T-helper 2 cell treated with Interferon-gamma antibody and Interleukin-4, amounts not matched to agents 100 ng/mL and 5 ng/mL, for 36 hours (primary cell): ENCODE measurements around the gene SNX6. TPM values are rescaled to one million over a fixed set of nuclear protein-coding genes. Genes with fewer than 3 reads are reported as not detected.

ENCODE experiments used
- intact Hi-C: fragments of 100-400 bp; cut with micrococcal nuclease; formaldehyde crosslinking; loops from one replicate; pipeline ENCODE4 v1.15.1; 2023
- total RNA-seq: library from RNA; stranded (reverse); gene quantifications from 2 replicates; pipeline ENCODE4 v1.2.3, GENCODE V29; 2022

SNX6 gene
- total RNA-seq, 1 donor from 2014 or later, result 73.4 TPM

- intact Hi-C loops, result no loop called here
Measured at GRCh38 chr14:34640826-34641225, 10.9 kb upstream of the SNX6 start.

- intact Hi-C loops, result loop anchor here (5.0 kb wide), 2 partner anchors 97 to 172 kb away; partner anchors contain the start of genes EAPP and SPTSSA
Measured at GRCh38 chr14:34634360-34634771, 4.4 kb upstream of the SNX6 start.

GRCh38 chr14:34633742-34634141 is 3.8 kb upstream of the SNX6 start:
- intact Hi-C loops, result loop anchor here (5.0 kb wide), 2 partner anchors 96 to 171 kb away; partner anchors contain the start of genes EAPP and SPTSSA

GRCh38 chr14:34632411-34632978 is 2.5 kb upstream of the SNX6 start:
- intact Hi-C loops, result loop anchor here (5.0 kb wide), 2 partner anchors 95 to 170 kb away; partner anchors contain the start of genes EAPP and SPTSSA

- intact Hi-C loops, result loop anchor here (1.0 kb wide), 1 partner anchor 493 kb away; the partner anchor contains the start of gene PRORP
Measured at GRCh38 chr14:34629344-34629656, 648 bp downstream of the SNX6 start.

DNA sequence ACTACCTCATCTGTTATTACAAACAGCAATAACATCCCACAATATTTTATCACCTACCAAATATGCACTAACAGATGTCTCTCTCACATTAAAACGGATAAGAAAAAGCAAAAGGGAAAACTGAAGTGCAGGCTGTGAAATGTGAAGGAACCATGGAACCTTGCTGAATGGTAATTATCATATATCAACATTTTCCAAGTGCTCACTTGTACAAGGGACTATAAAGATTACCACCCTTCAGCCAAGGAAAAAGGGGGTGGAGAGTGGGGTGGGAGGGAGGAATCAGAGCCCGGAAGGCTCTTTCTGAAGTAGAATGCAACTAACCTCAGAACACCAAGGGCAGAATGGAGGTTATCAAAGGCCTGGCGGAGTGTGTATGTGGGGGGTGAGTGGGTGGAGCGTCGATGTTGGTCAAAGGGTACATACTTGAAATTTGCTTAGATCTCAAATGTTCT is 1.2 kb downstream of the SNX6 start:
- intact Hi-C loops, result loop anchor here (1.0 kb wide), 1 partner anchor 494 kb away; the partner anchor contains the start of gene PRORP

GRCh38 chr14:34623506-34623905 is 6.4 kb downstream of the SNX6 start:
- intact Hi-C loops, result no loop called here

DNA sequence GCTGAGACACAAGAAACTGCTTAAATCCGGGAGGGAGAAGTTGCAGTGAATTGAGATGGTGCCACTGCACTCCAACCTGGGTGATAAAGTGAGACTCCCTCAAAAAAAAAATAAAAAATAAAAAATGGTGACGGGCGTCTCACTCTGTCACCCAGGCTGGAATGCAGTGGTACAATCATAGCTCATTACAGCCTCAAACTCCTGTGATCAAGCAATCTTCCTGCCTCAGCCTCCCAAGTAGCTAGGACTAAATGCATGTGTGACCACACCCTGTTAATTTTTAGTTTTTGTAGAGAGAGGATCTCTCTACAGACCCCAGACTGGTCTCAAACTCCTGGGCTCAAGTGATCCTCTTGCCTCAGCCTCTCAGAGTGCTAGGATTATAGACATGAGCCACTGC is 9.1 kb downstream of the SNX6 start:
- intact Hi-C loops, result no loop called here

GRCh38 chr14:34620115-34620514 is 9.8 kb downstream of the SNX6 start:
- intact Hi-C loops, result no loop called here

DNA sequence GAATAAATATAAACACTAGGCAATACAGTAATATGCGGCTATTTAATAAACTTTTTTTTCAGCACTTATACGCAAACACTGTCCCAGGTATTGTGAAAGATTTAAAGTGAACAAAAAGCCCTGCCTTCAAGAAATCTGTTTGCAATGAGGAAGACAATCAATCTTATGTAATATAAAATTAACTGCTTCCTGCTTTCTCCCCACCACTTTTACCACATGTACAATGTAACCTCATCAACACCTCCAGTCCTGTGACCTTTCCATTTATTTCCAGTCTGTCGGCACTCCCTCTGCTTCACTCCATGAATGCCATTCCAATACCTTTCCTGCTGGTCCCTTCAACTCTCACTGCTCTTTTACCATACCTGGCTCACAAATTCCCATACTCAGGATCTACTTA is 10.5 kb downstream of the SNX6 start:
- intact Hi-C loops, result no loop called here

DNA sequence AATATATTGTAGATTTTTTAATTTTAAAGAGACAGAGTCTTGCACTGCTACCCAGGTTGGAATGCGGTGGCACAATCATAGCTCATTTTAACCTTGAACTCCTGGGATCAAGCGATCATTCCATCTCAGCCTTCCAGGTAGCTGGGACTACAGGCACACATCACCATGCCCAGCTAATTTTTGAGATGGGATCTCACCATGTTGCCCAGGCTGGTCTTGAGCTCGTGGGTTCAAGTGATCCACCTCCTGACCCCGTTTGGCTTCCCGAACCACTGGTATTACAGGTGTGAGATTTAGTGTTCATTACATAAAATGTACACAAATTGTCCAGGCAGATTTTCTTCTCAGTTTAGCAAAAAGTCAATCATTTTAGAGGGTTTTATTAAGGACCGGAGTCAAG is 13.6 kb downstream of the SNX6 start:
- intact Hi-C loops, result no loop called here

DNA sequence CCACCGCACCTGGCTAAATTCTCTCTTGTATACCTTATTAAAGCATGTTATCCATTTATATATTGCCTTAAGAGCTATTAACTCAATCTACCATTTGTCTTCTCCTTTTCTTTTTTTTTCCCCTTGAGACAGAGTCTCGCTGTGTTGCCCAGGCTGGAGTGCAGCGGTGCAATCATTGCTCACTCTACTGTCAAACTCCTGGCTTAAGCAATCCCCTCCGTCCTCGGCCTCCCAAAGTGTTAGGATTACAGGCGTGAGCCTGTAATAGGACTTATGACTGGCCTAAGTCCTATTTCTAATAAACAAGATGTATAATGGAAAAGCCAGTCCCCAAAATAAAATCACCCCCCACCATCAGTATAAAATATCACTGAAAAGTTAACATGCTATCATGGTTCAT is 14.4 kb downstream of the SNX6 start:
- intact Hi-C loops, result no loop called here

DNA sequence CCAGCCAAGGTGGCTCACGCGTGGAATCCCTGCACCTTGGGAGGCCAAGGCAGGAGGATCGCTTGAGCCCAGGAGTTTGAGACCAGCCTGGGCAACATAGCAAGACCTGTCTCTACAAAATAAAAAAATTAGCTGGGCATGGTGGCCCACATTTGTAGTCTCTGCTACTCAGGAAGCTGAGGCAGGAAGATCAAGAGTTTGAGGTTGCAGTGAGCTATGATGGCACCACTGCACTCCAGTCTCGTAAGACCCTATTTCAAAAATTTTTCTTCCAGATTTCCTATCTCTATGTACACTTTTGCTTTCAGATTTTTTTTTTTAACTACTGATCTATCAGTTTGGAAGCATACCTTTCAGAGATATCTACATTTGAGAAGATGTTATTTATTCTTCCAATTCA is 15.3 kb downstream of the SNX6 start:
- intact Hi-C loops, result no loop called here

- intact Hi-C loops, result no loop called here
Measured at GRCh38 chr14:34610101-34610500, 19.8 kb downstream of the SNX6 start.

- intact Hi-C loops, result no loop called here
Measured at GRCh38 chr14:34605461-34605860, 24.5 kb downstream of the SNX6 start.

GRCh38 chr14:34604995-34605394 is 25.0 kb downstream of the SNX6 start:
- intact Hi-C loops, result no loop called here

- intact Hi-C loops, result no loop called here
Measured at GRCh38 chr14:34596891-34597290, 33.1 kb downstream of the SNX6 start.

DNA sequence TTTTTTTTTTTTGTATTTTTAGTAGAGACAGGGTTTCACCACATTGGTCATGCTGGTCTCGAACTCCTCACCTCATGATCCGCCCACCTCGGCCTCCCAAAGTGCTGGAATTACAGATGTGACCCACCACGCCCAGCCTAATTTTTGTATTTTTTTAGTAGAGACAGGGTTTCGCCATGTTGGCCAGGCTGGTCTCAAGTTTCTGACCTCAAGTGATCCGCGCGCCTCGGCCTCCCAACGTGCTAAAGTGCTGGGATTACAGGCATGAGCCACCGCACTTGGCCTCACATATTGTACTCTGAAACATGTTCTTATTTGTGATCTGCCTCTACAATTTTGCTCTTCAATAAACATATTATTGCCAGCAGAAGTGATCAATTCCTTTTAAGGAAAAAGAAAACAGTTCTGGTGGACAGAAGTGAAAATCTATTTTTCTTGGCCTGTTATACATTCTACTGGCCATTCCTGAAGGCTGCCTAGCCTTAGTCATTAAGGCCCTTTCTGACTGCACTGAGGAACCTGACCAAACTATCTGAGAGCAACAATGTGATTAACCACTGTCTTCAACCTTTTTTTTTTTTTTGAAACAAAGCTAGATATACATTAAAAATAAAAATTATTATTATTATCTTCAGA is 36.1 kb downstream of the SNX6 start:
- intact Hi-C loops, result no loop called here

DNA sequence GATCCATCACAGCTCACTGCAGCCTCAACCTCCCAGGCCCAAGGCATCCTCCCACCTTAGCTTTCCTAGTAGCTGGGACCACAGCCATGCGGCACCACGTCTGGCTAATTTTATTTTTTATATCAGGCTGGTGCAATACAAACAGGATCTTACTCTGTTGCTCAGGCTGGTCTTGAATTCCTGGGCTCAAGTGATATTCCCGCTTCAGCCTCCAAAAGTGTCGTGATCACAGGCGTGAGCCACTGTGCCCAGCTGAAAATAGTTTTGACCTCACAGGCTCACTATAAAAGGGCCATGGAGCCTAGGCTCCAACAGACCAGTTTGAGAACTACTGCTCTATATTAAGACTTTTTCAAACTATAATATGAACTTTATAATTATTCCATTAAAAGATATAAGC is 37.3 kb downstream of the SNX6 start:
- intact Hi-C loops, result no loop called here

- intact Hi-C loops, result no loop called here
Measured at GRCh38 chr14:34583525-34583924, 46.4 kb downstream of the SNX6 start.

- intact Hi-C loops, result no loop called here
Measured at GRCh38 chr14:34582117-34582680, 47.7 kb downstream of the SNX6 start.

DNA sequence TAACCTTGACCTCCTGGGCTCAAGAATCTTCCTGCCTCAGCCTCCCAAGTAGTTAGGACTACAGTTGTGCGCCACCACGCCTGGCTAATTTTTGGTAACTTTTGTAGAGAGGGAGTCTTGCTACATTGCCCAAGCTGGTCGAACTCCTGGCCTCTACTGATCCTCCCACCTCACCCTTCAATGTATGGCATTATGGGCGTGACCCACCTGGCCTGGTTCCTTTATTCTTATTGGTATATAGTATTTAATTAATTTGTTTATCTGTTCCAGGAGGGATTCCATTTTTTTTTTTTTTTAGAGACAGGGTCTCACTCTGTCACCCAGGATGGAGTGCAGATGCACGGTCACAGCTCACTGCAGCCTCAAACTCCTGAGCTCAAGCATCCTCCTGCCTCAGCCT is 49.6 kb downstream of the SNX6 start:
- intact Hi-C loops, result no loop called here

DNA sequence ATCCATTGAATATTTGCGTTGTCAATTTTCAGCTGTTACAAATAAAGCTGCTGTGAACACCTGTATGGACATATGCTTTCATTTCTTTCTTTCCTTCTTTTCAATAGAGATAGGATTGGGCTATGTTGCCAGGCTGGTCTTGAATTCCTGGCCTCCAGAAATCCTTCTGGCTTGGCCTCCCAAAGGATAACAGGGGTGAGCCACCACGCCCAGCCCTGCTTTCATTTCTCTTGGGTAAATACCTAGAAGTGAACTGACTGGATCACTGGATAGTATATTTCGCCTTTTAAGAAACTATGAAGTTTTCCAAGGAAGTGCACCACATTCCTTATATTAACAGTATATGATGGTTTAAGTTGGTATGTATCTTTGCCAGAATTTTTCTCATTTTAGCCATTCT is 58.2 kb downstream of the SNX6 start:
- intact Hi-C loops, result no loop called here
